PC-9 (cell line): ENCODE measurements around the gene QPCT.

Experiments used
- EZH2 ChIP-seq: fragments of 200-600 bp; sonication (generic); IDR thresholded peaks from 2 replicates; pipeline ENCODE4 v1.8.0; 2017; ENCODE audit warnings: antibody characterized with exemption, low read depth
- TF ChIP-seq, protein P1 (sequence below): fragments of 200-600 bp; sonication (generic); conservative IDR thresholded peaks from 2 replicates; pipeline ENCODE4 v1.6.1; 2017; ENCODE audit warnings: mixed run types, antibody characterized with exemption, mild to moderate bottlenecking, moderate library complexity

DNA sequence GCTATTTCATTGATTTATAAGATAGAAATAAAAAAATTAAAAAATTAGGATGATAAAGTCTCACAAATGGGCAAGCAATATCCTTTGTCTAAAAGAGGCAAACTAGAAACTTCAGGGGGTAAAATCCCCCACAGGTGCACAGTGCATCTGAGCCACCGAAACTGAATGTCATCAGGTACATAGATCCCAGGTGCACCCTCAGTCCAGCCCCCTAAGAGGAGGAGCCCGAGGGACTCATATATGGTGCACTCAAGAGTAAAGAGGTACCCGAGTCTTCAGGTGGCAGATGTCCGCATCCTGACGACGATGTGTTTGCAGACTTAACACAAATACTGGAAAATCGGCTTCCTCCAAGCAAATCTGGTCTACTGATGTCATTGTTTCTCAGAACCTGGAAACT lies 11.3 kb downstream of the QPCT start:
- TF ChIP-seq, protein P1, sequence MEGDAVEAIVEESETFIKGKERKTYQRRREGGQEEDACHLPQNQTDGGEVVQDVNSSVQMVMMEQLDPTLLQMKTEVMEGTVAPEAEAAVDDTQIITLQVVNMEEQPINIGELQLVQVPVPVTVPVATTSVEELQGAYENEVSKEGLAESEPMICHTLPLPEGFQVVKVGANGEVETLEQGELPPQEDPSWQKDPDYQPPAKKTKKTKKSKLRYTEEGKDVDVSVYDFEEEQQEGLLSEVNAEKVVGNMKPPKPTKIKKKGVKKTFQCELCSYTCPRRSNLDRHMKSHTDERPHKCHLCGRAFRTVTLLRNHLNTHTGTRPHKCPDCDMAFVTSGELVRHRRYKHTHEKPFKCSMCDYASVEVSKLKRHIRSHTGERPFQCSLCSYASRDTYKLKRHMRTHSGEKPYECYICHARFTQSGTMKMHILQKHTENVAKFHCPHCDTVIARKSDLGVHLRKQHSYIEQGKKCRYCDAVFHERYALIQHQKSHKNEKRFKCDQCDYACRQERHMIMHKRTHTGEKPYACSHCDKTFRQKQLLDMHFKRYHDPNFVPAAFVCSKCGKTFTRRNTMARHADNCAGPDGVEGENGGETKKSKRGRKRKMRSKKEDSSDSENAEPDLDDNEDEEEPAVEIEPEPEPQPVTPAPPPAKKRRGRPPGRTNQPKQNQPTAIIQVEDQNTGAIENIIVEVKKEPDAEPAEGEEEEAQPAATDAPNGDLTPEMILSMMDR = no peak
- no peak for TF ChIP-seq EZH2
